Activated CD4-positive, CD25-positive, alpha-beta regulatory T cell (primary cell): ENCODE results near the gene GLB1L2.

Experiments
- DNase-seq, 4 experiments: peaks; one replicate each; lab custom pipeline; 2025; lab: John Stamatoyannopoulos, UW

The GLB1L2 gene

DNA sequence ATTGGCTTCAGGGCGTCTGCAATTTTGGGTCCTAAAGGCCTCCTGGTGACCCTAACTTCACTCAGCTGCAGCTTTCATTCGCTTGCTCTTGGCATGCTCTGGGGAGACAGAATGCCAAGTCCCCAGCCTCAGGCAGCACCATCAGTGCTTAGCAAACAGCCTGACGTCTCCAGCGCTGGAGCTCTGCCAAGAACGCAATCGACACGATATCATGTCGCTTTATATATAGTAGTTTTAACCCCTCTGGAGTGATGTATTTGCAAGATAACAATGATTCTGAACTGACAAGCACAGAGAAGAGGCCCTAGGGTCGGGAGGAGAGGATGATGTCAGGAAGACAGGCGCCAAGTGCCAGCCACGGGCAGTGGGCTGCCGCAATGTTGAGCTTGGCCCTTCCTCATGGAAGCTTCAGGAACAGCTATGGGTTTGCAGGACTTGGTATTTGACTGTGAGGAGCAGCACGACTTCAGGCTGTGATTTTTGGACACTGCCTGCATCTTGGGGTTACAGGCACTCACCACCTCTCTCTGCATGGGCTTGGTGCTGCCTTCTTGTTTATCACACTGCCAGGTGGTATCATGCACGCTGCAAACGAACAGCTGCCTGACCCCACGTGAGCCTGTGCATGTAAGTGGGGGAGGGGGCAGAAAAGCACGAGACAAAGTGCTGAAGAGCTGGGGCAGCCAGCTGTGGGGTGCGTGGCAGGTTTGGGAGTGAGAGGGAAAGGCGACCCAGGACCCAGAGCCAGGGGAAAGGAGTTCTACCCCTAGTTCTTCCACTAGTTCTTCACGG lies 54.2 kb downstream of the GLB1L2 start:
- DNase-seq, result no peak

- no peak for DNase-seq
These were observed 55.2 kb downstream of the GLB1L2 start for GRCh38 chr11:134386945-134387344.

DNA sequence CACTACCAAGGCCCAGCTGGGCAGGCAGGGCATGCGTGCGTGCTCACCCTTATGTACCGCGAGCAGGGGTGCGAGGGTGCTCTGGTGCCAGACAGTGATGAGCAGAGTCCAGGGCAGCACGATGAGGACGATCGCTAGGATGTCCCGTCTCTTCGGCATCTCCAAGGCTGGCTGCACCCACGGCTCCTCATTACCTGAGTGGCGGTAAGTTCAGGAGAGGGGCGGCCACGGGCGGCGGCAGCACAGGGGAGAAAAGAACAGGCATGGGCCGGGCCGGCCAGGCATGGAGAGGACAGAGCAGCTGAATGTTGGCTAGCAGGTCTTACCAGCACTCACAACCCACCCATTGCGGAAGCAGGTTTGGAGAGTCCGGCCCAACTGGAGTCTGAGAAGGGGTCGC lies 55.7 kb downstream of the GLB1L2 start:
- DNase-seq, result no peak

GRCh38 chr11:134388590-134388989 lies 56.8 kb downstream of the GLB1L2 start:
- DNase-seq, result no peak

GRCh38 chr11:134389464-134390180 lies 57.8 kb downstream of the GLB1L2 start:
- no peak for DNase-seq

GRCh38 chr11:134390706-134391569 lies 59.1 kb downstream of the GLB1L2 start:
- no peak for DNase-seq

DNA sequence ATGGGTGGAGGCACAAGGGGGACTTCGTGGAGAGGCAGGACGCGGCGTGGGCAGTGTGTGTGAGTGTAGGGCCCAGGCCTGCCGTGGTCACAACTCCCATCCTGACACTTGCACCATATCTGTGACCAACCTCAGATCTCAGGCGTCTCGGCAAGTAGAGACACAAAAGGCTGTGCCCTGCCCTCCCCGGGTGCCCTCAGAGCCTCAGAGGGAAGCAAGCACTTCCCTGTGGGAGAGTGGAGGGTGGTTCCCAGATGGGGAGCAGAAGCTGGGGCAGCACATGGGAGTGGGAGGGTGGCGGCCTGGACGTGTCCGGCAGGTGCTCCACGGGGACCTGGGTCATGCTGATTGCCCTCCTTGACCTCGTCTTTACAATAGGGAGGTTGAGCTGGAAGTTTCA lies 59.9 kb downstream of the GLB1L2 start:
- no peak for DNase-seq

DNA sequence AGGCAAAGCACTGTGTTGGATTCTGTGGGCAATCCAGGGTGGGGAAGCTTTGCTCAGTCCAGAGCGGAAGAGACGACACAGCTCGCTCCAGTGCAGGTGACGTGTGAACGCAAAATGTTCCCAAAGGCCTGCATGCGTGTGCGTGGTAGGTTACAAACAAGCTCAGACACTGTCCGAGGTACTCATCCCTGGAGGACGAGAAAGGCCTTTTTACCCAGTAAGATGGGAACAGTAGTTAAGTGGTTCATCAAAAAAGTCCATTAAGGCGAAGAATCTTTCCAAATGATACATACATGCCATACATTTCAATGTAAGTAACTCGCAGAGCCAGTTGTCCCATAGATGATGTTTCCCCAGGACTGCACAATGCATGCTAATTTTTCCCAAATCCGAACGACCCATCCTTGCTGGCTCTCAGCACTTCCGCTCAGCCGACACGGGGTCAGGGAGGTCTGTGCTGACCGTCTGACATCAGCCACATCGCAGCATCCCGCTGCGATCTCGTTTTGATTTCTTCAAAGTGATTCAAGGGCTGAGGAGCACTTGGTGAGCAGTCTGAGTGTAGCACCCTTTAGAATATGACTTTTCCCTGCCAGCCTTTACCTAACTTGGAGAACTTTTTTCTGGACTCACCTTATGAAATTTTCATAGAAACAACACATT lies 61.3 kb downstream of the GLB1L2 start:
- DNase-seq, result no peak

DNA sequence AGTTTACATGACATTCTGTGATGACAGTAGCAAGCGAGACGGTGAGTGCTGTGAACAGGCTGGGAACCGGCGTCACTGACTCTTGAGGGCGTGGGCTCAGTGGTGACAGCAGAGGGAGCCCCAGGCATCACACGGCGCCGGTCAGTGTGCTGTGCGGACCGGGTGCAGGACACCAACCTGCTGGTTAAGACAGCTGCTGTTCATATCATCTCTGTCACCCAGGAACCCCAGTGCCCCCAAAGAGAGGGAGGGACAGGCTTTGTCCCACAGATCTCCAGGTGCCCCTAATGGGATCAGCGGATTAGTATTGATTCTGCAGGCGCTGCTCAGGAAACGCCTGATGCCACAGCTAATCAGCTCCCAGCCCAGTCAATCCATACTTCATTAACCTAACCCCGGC lies 61.9 kb downstream of the GLB1L2 start:
- no peak for DNase-seq

GRCh38 chr11:134394311-134394710 lies 62.5 kb downstream of the GLB1L2 start:
- DNase-seq, result no peak

DNA sequence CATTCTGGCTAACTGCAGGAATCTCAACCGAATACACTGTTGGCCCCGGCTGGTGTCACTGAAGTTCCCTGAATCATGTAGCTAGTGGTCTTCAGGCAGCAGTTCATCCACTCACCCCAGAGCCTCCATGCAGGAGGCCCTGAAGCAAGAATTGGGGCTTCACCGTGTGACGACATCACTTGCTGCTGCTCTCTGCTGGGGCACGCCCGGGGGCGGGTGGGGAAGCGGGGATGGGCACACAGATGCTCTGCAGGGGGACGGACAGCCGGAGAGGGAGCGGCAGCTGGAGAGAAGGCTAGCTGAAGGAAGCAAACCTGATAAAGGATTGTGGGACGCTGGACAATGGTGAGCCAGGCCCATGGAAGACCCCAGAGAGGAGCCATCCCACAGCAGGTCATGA lies 63.2 kb downstream of the GLB1L2 start:
- DNase-seq, result no peak

DNA sequence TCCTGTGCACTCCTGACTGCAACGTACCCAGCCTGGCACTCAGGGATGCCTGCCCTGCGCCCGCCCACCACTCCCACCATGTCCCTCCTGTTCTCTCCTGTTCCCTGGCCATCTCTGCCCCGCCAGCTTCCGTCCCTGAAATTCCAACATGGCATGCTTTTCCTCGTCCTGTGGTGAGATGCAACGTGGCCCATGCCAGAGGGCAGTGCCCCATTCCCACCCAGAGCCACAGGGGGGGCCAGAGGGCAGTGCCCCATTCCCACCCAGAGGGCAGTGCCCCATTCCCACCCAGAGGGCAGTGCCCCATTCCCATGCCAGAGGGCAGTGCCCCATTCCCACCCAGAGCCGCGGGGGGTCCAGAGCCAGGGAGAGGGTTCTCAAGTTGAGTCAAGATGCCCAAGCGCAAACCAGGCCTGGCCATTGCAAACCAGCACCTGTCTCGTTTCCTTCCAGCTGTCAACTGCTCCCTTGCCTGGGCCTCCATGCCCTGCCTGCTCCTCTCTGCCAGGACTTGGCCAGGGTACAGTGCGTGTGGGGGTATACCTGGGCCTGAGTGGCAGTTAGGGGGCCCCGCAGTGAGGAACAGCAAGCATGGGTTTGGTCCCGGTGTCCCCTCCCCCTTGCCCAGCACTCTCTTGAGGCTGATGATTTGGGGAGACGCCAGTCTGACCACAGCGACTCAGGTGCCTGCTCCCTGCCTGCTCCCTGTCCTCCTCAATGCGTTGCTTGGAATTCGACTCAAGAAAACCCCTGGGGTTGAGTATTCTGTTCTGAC lies 65.7 kb downstream of the GLB1L2 start:
- DNase-seq, result no peak

DNA sequence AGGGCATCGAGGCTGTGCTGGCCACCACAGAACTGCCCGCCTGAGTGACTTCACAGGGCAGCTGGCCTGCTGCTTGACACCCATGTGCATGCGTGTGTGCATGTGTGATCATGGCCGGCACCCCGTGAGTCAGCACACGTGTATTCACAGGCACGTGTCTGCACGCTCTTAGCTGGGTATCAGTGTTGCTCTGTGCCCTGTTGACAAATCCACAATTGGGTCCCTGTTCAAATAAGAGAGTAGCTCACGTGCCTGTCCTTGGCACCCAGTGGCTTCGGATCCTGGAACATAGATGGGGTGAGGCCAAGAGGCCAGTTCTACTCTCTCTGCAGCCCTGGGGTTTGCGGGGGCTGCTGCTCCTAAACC lies 66.3 kb downstream of the GLB1L2 start:
- no peak for DNase-seq

DNA sequence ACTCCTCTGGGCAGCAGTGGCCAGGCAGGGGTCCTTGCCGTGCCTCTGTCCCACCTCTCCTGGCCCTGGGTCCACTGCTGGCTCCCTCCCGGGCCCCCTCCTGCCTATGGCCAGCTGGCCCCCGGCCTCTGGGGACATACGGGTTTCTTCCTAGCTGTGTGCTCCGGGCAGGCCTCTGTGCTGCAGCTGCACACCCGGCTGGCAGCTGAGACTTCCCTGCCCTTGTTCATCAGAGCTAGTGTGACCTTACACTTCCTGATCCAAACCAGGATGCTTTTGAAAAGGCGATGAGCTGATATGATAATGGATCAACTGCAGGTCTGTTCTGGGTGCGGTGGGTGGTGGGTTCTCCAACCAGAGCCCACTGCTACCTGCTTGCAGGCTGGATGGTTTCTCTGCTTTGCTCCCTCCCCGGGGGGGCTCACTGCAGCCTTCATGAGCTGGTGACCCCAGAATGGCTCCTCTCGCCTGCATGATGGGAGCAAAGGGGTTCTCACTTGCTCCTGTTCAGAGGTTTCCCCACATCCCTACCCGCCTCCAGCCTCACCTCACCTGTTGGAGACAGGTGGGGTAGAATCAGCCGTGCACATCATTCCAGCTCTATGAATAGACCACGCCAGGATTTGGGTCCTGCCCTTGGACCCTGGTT lies 67.0 kb downstream of the GLB1L2 start:
- no peak for DNase-seq

GRCh38 chr11:134399293-134399654 lies 67.5 kb downstream of the GLB1L2 start:
- DNase-seq, result no peak

DNA sequence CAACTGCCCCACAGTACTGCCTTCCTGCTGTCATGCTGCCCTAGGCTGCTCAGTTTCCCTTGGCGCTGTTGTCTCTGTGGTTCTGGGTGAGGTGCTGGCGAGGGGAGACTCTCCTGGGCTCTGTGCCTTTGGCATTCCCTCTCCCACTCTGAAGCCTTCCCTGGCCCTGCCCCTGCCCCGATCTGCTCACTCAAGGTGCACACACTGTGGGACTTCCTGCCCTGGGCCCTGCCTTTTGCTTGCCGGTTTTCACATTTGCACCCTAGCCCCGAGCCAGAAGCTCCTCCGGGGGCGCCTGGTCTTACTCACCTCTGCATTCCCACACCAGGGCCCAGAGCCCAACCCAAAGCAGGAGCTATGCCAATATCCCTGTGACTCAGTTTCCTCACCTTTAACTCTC lies 68.2 kb downstream of the GLB1L2 start:
- no peak for DNase-seq

DNA sequence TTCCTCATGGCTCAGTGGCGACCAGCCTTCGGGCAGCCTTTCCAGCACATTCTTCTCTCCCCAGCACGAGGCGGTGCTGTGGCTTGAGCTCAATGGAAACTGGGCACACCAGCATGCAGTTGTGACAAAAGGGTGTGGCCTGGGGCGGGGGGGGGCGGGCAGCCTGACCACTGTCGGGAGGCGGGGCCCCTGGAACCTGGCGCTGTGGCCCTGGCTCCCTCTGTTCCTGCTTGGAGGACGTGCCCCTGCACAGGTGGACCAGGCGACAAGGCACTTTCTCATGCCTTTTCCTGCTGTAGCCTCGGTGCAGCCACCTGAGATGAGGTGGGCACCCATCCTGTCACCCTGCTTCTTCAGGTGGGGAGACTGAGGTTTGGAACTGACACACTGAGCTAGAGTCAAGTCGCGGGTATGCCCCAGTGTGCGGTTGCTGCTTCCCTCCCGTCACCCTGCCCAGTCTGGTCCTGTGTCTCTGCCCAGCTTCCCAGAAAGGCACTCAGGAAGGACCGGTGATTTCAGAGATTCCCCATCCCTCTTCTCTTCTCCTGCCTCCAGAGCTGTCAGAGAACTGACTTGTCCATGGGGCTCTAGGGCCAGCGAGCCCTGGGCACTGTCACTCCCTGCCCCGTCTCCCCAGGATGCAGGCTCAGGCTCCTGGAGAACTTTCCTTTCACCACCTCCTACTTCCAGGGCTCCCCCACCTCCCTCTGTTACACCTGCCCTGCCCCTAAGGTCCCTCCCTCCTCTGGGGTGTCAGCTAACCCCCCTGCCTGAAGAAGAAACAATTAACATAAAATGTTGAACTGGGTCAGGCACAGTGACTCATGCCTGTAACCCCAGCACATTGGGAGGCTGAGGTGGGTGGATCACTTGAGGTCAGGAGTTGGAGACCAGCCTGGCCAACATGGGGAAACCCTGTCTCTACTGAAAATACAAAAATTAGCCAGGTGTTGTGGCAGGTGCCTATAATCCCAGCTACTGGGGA lies 70.3 kb downstream of the GLB1L2 start:
- no peak for DNase-seq

DNA sequence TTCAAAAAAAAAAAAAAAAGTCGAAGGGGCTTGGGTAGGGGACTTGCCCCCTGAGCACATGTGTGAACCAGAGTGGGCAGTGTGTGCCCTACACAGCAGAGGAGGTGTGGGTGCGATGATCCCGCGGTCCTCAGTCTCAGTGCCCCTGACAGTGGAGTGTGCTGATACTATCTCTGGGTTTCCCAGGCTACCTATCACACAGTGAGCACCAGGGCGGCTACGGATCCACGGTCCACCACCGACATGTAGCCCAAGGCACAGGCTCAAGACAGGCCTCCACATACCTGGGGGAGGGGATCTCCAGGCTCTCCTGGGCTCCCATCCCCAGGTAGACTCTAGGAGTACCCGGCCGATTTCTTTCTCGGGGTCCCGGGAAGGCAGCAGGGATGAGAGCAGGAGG lies 71.1 kb downstream of the GLB1L2 start:
- no peak for DNase-seq

DNA sequence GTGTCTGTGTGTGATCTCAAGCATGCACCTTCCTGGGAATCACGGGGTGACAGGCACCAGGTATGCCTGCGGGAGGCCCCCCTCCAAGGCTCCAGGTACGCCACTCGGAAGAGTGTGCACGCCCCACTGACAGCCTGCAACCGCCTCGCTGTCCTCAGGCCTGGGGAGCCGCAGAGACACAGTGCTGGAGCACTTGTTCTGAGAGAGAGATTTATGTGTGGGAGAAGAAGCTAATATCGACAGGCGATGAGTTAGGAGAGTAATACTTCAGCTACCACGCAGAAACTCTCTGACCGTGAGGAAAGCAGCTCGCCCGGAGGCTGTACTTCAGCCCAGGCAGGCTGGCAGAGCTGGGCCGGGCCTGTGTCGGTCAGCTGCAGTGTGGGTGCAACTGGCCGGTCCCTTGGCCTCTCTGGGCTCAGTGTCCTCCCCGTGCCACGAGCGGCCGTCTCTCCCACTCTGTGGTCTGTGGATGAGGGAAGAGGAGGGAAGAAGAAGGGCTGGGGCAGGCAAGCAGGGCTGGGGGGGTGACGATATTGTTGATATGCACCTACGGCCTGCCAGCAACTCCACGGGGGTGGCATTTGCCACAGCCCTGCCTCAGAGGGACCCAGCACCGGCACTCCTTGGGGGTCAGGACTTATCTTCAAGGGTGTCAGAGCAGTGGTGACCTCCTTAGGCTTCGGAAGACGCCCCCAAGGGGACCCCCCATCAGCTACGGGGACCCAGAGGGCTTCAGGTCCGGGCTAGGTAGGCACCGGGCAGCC lies 73.0 kb downstream of the GLB1L2 start:
- DNase-seq, result no peak
